Kidney tubule cell (primary cell): ENCODE measurements around the gene MOCOS.
"Not testable (repeated sequence)": the region's sequence is repeated elsewhere in the genome, so short reads cannot be mapped to it uniquely, and the experiment has no call there.

Experiments used
- DNase-seq: peaks from one replicate; pipeline ENCODE4 v3.0.0-alpha.2; 2018; ENCODE audit warnings: low spot score

The MOCOS gene, protein sequence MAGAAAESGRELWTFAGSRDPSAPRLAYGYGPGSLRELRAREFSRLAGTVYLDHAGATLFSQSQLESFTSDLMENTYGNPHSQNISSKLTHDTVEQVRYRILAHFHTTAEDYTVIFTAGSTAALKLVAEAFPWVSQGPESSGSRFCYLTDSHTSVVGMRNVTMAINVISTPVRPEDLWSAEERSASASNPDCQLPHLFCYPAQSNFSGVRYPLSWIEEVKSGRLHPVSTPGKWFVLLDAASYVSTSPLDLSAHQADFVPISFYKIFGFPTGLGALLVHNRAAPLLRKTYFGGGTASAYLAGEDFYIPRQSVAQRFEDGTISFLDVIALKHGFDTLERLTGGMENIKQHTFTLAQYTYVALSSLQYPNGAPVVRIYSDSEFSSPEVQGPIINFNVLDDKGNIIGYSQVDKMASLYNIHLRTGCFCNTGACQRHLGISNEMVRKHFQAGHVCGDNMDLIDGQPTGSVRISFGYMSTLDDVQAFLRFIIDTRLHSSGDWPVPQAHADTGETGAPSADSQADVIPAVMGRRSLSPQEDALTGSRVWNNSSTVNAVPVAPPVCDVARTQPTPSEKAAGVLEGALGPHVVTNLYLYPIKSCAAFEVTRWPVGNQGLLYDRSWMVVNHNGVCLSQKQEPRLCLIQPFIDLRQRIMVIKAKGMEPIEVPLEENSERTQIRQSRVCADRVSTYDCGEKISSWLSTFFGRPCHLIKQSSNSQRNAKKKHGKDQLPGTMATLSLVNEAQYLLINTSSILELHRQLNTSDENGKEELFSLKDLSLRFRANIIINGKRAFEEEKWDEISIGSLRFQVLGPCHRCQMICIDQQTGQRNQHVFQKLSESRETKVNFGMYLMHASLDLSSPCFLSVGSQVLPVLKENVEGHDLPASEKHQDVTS

GRCh38 chr18:36187193-36187825 lies at the start of gene MOCOS:
MOCOS (plus strand) TSS chr18:36187497; CDS start chr18:36187540, 43 bp downstream.
- peak; percentile 79 for DNase-seq

- peak; percentile 50 for DNase-seq
These were observed 48.1 kb upstream of the MOCOS start for GRCh38 chr18:36139245-36139644.

GRCh38 chr18:36141576-36141975 lies 45.7 kb upstream of the MOCOS start:
- DNase-seq: no peak

- no peak for DNase-seq
These were observed 44.5 kb upstream of the MOCOS start for GRCh38 chr18:36142751-36143150.

GRCh38 chr18:36143391-36143790 lies 43.9 kb upstream of the MOCOS start:
- DNase-seq: no peak

- DNase-seq: no peak
These were observed 37.6 kb upstream of the MOCOS start for GRCh38 chr18:36149514-36150289.

- no peak for DNase-seq
These were observed 34.5 kb upstream of the MOCOS start for GRCh38 chr18:36152781-36153180.

GRCh38 chr18:36153203-36153602 lies 34.1 kb upstream of the MOCOS start:
- peak; percentile 98 for DNase-seq

- DNase-seq: no peak
These were observed 33.5 kb upstream of the MOCOS start for GRCh38 chr18:36153771-36154170.

DNA sequence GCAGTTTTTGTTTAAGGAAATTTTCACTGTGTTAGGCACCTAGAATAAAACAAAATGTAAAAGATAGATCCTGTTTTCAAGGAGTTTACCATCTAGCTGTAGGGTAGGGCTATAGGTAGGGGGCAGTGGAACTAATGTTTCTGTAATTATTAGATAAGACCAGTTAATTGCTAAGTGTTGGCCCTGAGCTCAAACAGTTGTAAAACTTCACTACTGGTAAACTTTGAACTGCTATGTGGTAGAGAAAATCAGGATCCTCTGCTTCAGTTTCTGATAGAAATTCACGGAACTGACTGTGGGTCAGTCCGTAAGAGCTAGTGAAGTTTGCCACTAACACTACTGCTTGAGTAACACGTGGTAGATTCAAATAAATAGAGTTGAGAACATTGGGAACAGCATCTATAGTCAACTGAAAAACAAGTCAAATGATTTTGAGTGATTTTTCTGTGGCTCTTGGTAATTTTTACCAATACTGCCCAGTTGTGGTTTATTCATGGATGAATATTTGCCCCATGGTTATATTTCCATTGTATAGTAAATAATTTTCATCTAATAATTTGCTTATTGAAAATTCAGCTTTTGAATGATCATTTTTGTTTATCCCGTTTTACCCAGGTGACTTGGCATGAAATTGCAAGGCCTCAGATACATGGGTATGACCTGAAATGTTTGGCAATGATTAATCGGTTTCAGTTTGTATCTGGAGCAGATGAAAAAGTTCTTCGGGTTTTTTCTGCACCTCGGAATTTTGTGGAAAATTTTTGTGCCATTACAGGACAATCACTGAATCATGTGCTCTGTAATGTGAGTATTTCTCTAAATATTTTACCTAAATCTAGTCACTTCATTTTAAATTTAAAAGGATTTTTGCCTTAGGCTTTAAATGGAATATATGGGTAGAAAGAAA lies 31.2 kb upstream of the MOCOS start:
- DNase-seq: peak; percentile 69

DNA sequence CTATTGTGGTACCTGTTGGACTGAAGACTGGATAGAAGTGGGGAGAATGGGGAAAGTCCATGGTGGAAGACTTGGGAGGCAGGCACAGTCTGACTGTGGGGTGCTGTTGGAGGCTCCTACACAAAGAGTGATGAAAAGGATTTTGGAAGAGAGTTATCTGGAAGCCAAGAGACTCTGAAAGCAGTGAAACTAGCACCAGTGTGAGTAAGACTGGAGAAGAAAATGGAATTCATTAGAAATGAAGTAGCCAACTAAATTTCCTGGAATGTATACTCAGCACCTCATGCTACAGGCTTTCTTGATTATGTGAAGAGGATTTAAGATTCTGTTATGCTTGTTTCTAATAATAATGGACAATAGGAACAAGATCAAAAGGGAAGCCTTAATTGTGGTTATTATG lies 29.9 kb upstream of the MOCOS start:
- no peak for DNase-seq

DNA sequence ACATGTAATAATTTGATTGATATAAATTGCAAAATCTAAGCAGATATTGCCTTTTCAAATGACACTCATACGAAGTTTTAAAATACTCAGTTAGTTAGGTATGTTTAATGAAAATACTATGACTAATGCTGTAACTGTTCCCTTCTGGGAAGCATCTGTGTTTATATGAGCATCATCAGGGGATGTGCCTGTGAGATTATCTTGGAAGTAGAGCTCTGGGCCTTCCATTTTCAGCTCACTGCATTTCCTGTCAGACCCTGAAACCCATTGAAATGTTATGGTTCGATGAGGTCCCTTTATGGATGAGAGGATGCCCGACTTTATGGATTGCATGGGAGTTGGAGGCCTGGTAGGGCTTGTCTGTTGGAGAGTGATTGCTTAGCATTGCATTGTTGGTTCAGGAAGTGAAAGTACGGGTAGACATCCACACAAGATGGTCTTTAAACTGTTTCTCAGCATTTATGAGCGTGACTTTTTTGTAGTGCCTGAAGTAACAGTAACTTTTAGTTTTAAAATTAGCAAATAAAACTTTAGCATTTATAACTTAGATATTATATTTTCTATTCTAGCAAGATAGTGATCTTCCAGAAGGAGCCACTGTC lies 28.9 kb upstream of the MOCOS start:
- DNase-seq: peak; percentile 73

GRCh38 chr18:36160959-36161371 lies 26.3 kb upstream of the MOCOS start:
- no peak for DNase-seq

GRCh38 chr18:36162981-36163380 lies 24.3 kb upstream of the MOCOS start:
- DNase-seq: no peak

GRCh38 chr18:36167692-36168218 lies 19.5 kb upstream of the MOCOS start:
- DNase-seq: no peak

DNA sequence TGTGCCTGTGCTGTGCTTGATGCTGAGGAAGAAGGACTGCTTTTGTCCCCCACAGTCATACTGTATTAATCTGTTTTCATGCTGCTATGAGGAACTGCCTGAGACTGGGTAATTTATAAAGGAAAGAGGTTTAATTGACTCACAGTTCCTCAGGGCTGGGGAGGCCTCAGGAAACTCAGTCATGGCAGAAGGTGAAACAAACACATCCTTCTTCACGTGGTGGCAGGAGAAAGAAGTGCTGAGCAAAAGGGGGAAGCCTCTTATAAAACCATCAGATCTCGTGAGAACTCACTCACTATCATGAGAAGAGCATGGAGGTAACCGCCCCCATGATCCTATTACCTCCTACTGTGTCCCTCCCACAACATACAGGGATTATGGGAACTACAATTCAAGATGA lies 19.0 kb upstream of the MOCOS start:
- not testable (repeated sequence) for DNase-seq

GRCh38 chr18:36169938-36170337 lies 17.4 kb upstream of the MOCOS start:
- DNase-seq: no peak

DNA sequence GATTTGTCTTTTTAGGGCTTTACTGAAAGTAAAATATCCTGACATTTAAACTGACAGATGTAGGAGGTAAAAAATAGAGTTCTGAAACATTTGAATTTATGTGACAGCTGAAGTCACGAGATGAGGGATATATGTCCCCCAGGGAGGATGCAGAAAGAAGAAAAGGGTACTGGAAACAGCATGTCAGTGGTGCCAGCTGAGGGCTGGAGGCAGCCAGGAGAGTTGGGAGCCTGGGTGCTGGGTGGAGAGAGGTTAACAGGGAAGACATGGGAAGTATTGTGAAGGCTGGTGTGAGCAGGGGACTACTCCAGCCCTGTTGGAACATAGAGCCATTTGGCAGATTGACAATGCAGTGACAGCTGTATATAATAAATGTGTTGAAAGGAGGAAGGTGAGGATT lies 11.8 kb upstream of the MOCOS start:
- DNase-seq: no peak

DNA sequence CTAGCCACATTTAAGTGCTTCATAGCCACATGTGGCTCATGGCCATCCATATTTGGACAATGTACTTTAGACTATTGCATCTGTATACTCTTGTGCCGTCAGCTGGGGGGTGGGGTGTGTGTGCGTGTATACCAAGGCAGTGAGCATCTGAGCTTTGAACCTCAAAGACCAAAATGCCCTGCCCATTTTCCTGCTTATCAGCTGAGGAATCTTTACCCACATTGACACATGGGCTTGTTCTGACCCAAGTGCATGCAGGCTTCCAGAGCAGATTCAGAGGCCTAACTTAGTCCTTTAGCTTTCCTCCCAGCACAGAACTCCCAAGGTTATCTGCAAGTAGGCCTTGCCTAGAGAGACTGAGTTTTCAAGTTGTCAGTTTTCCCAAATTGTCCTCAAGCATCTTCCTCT lies 11.1 kb upstream of the MOCOS start:
- no peak for DNase-seq

DNA sequence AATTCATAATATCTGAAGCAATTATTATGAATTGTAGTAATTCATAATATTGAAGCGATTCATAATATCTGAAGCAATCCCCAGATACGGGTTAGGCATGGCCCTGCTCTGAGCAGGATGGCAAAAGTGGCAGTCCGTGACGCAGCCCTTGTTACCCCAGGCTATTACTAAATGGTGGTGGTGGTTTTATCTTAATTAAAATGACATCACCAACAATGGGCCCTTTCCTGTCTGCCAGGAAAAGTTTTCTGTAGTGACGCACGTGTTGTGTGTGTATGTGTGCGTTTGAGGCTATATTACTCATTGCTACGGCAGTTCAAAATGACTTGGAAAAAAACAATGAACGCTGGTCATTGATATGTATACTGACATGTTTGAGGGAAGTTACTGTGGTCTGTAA lies 10.6 kb upstream of the MOCOS start:
- DNase-seq: no peak
